Kidney glomerular epithelial cell (primary cell): ENCODE measurements around the gene TMEM150A.
"Not testable (repeated sequence)": the region's sequence is repeated elsewhere in the genome, so short reads cannot be mapped to it uniquely, and the experiment has no call there.

ENCODE experiments used
- DNase-seq: peaks from one replicate; lab custom pipeline; 2025; lab: John Stamatoyannopoulos, UW

The TMEM150A gene, protein sequence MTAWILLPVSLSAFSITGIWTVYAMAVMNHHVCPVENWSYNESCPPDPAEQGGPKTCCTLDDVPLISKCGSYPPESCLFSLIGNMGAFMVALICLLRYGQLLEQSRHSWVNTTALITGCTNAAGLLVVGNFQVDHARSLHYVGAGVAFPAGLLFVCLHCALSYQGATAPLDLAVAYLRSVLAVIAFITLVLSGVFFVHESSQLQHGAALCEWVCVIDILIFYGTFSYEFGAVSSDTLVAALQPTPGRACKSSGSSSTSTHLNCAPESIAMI

DNA sequence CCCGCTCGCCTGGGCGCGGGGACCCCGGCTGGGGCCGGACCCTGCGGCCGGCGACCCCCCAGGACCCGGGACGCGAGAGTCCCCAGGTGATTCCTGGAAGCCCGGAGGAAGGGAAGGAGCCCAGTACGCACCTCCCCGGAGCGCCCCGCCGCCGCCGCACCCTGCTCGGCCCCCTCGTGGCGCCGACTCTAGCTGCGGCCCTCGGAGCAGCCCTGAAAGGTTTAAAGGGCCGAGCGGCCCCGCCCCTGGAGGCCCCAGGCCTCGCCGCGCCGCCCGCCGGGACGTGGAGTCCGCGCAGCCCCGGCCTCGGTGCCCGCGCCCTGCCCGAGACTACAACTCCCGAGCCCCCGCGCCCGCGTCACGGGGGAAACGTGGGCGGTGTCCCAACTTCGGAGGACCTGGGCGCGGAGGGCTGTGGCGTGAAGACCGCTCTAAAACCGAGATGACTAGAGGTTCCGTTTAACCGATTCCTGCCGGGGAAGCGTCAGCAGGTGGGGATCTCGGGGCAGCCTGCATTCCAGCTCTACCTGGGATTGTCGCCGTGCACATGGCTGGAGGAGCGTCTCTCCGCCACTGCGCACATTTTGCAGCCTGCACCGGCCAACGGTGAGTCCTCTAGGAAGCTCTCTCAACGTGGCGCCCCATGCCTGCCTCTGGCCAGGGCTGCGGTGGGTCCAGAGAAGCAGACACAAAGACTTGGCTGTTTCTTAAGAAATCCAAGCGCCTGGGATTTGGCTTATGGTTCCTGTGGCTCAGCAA lies at the start of gene TMEM150A:
Gene TMEM150A (minus strand): TSS at position 223 of the 759 bp plus-strand sequence. CDS start 750 bp downstream, outside the sequence.
- DNase-seq, result peak; percentile 81

DNA sequence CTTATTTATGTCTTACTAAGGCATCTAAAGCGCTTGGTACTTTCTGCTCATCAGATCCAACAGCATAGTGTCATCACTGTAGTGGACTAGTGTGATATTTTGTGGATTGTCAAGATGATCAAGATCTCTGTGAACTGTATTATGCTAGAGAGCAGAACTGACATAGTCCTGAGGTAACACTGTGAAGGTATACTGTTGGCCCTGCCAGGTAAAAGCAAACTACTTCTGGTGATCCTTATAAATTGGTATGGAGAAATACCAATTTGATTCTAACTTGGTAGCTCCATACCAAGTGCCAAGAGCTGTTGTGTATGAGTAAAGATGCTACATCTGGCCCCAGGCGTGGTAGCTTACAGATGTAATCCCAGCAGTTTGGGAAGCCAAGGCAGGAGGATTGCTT lies 49.6 kb upstream of the TMEM150A start:
- no peak for DNase-seq

DNA sequence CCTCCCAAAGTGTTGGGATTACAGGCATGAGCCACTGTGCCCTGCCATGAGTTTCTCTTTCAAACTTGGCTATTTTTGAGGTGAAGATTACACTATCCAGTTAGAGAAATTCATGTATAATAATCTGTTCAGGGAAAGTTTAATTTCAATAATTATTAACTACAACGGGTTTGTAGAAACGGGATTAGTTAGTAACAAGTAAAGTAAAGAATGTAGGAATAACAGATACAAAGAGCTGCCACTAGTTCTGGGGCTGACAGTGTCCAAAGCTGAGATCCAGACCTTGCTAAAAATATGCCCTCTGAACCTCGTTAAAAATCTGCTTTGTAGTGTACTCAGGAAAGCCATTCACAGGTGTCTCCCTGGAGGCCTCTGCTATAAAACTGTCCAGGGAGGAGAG lies 48.6 kb upstream of the TMEM150A start:
- no peak for DNase-seq

DNA sequence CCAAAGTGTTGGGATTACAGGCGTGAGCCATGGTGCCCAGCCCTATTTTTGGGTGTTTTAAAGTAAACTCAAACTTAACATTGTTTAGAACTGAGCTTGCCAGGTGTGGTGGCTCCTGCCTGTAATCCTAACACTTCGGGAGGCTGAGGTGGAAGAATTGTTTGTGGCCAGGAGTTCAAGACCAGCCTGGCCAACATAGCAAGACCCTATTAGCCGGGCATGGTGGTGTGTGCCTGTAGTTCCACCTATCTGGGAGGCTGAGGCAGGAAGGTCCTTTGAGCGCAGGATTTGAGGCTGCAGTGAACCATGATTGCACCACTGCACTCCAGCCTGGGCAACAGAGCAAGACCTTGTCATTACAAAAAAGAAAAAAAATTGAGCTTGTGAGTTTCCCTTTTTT lies 48.0 kb upstream of the TMEM150A start:
- no peak for DNase-seq

DNA sequence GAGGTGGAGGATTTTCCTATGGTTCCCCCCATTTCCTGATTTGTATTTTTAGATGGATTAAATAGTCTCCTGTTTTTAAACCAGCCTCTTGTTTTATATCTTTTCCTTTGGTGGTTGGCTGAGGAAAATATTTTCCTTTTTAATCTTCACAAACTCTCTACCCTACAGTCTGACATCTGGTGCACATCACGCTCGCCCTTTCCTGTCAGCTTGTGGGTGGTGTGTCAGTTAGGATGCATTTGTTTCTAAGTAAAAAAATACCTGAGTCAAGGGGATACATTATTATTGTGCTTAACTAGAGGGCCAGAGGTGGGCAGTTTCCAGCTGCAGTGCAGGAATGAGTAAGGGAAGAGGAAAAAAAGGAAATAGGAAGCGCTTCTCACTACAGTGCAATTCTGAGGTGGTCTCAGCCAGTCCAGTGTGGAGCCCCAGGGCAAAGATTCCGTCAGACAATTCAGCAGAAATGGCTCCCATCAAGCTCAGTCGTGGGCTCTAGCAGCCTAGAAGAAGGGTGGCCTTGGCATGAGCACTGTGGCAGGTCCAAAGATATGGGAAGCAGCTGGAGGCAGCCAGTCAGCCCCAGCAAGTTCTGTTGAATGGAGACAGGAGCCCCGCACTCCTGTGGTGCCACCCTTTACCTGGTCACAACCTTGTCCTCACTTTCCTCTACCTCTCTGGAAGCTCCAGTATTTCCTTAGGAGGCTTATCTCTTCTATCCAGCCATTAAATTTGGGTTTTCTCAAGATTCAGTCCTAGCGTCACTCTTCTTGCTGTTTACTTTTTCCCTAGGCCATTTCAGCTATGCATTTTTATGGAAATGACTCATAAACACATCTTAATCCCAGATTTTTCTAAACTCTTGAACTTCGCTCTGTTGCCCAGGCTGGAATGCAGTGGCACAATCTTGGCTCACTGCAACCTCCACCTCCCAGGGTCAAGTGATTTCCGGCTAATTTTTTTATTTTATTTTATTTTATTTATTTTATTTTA lies 47.0 kb upstream of the TMEM150A start:
- DNase-seq, result no peak

DNA sequence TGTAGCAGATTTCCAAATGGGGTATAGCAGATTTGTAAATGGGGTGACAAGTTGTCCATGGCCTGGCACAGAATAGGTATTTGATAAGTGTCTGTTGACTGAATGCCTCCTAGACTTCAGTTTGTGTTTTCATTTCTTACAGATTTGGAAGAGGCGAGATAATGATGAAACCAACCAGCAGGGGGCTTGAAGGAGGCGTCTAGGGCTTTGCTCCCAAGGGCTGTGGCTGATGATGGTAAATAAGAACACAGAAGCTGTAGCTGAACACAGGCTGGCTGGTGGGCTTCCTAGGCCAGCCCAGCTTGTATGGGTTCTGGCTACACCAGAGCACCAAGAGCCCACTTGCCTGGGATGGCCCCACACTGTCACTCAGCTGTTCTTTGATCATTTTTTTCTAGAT lies 46.1 kb upstream of the TMEM150A start:
- no peak for DNase-seq

DNA sequence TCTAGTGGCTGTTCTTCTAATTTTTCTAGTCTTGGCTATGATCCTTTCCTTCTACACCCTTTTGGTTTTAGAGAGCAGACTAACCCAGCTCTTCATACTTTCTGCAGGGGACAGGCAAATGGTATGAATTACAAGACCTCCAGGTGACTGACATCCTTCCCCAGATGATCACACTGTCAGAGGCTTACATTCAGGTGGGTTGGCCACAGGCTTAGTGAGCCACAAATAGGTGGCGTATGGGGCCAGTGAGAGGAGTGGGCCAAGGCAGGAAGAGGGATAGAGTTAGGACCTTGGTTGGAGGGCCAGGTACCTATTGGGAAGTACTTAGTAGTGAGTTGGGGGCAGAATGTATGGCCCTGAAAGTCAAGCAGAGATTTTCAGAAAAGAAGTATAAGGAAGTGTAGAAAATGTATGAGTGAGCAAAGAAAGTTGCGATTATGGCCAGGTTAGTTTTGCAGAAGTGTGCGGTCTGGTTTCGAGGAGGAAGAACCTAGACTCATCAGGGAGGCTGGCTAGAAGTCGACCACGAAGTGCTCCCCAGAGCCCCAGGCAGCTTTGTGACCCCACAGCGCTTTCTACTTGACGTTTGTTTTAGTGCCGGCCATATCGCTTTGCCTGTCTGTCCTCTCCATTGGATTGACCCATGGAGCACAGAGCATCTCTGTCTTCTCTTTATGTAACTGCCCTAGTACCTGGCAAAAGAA lies 45.5 kb upstream of the TMEM150A start:
- DNase-seq, result no peak

DNA sequence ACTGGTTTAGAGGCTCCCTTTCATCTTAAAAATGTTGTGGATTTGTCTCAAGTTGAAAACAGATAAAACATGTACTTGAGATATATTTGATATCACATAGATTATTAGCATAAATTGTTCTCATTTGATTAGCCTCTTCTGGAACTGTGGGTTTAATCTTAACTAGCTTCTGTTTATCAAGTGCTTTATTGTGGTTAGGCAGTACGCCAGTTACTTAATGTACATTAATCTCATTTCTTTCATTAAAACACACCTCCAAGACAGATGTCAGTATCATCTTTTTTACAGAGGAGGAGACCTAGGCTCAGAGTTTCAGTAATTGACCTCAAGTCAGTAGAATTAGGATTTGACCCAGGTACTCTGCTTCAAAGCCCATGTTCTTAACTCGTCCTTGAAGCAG lies 43.7 kb upstream of the TMEM150A start:
- DNase-seq, result no peak

DNA sequence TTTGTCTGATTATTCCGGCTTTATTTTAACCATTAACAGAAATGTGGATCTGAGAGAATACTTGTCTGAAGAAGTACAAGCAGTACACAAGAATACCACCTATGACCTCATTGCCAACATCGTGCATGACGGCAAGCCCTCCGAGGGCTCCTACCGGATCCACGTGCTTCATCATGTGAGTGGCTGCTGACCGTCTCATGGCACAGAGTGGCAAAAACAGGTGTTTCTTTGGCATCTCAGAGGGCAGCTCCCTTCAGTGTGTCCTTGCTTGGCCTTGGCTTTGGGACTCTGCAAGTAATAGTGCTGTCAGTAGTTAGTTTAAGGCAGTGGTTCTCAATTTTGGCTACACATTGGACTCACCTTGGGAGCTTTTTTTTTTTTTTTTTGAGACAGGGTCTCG lies 42.4 kb upstream of the TMEM150A start:
- no peak for DNase-seq

DNA sequence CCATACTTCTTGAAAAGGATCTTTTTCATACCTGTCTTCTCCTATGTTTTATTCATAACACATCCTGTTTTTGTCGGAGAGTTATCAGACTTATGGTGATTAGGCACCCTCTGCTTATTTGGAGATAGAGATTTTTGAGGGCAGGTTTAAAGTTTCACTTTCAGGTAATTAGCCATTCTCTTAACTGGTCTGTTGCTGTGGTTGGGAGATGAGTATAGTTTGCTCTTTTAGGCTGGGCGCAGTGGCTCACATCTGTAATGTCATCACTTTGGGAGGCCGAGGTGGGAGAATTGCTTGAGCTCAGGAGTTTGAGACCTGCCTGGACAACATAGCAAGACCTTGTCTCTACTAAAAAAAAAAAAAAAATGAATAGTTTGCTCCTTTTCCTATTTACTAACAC lies 40.2 kb upstream of the TMEM150A start:
- DNase-seq, result no peak

DNA sequence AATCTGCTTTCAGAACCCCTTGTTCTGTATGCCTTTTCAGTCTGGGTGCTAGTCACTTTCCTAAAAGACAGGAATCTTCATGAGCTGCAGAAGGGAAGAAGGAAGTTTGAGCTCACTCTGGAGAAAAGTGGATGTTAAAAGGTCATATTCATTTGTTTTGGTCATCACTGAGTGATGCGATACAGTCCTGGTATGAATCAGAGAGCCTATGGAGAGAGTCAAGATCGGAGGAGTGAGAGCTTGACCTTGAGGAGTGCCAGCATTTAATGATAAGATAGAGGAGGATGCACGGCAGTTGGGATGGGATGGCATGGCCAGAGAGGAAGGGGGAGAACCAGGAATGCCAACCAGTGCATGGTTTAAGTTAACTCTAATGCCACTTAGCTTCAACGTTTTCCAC lies 33.1 kb upstream of the TMEM150A start:
- no peak for DNase-seq

DNA sequence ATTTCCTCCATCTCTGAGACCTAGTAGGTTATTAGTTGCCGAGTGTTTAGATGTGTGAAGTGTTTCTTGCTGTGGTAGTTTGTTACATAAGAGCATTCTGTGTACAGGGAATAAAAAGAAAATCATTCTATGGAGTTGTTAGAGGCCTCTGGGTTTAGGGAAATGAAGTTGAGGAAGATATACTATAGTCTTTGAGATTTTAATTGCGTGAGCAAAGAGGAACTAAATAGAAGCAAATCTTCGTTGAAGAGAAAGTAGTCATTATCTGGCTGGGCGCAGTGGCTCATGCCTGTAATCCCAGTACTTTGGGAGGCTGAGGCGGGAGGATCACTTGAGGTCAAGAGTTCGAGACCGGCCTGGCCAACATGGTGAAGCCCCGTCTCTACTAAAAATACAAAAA lies 32.5 kb upstream of the TMEM150A start:
- no peak for DNase-seq

DNA sequence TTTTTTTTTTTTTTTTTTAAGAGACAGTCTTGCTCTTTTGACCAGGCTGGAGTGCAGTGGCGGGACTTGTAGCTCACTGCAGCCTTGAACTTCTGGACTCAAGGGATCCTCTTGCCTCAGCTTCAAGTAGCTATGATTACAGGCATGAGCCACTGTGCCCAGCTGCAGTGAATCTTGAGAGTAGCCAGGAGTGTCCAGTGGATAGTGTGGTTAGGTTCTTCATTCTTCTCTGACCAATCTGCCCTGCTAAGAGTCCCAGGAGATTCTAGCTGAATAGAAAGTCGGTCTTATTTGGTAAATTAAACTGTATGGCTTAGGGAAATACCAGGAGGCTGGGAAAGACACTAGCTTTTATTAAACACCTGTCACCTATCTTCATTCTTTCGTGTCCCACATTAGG lies 28.8 kb upstream of the TMEM150A start:
- DNase-seq, result no peak

DNA sequence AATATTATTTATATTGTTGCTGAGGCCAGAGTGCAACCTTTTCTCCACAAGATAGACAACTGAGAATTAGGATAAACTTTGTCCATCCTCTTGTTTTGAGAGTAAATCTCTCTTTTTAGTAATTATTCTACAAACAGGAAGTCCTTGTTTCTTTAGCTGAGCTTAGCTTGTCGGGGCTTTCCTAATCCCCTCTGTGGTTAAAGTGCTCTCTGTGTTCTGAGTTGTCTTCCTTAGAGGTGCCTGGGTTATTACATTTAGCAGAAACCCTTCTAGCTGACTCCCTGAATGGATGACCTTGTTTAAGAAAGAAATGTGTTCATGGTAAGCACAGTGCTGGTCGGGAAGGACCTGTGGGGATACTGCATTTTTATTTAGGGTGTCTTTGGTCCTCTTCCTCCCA lies 26.2 kb upstream of the TMEM150A start:
- no peak for DNase-seq

DNA sequence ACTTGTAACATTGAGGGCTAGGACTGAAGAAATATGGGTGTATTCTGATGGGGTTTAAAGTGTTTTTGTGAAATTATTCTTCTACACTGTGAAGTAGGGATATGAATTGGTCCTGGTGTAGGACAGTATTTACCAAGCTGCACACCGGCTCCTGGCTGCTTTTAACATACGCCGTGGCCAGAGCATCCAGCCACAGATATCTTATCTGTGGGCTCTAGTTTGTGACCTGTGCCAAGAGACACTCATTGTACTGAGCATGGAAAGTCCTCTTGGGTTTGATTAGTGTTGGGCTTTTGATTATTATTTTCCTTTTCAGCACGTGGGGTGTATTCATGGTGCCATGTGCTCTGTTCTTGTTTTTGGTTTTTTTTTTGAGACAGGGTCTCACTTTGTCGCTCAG lies 21.5 kb upstream of the TMEM150A start:
- no peak for DNase-seq

DNA sequence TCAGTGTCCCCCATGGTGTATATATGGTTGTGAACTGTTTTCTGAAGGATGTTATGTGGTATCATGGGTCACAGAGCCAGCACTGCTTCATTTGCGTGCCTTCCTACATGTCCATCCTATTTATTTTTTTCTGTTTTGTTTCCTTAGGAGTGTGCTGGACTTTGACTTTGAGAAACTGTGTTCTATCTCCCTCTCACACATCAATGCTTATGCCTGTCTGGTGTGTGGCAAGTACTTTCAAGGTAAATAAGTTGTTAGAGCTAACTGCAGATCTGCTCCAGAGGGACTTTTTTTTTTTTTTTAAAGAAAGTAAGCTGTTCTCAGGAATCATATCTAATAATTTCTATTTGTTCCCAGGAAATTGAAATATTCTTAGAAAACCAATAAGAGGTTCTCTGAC lies 18.8 kb upstream of the TMEM150A start:
- no peak for DNase-seq

DNA sequence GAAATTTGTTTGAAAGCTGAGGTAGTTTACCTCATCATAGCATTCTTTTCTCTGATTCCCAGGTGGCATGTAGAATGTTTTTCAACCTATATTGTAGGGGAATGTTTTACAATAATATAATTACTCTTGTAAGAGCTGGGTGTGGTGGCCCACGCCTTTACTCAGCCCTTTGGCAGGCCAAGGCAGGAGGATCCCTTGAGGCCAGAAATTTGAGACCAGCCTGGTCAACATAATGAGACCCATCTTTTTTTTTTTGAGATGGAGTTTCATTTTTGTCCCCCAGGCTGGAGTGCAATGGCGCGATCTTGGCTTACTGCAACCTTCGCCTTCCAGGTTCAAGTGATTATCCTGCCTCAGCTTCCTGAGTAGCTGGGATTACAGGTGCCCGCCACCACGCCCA lies 17.1 kb upstream of the TMEM150A start:
- DNase-seq, result no peak

DNA sequence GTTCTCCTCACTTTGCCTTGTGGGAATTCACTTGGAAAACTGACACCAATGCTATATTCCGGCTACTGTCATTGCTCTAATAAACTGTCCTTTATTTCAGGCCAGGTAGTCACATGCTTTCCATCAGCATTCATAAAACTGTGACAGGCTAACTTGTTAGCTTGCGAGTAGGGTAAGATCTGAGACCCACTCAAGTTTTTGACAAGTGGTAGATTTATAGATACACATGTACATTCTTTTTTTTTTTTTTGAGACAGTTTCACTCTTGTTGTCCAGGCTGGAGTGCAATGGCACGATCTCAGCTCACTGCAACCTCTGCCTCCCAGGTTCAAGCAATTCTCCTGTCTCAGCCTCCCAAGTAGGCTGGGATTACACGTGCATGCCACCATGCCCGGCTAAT lies 15.2 kb upstream of the TMEM150A start:
- DNase-seq, result not testable (repeated sequence)

DNA sequence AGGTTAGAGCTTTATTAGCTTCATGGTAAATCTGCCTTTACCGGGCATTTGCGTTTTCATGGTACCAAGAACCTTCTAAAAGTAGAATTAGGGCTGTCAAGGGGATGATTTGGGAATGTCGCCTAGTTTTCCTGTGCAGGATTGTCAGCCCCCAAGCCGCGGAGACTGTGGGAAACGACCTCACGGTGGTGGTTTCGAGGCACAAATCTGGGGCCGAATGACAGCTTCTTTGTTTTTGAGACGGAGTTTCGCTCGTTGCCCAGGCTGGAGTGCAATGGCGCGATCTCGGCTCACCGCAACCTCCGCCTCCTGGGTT lies 12.9 kb upstream of the TMEM150A start:
- no peak for DNase-seq

DNA sequence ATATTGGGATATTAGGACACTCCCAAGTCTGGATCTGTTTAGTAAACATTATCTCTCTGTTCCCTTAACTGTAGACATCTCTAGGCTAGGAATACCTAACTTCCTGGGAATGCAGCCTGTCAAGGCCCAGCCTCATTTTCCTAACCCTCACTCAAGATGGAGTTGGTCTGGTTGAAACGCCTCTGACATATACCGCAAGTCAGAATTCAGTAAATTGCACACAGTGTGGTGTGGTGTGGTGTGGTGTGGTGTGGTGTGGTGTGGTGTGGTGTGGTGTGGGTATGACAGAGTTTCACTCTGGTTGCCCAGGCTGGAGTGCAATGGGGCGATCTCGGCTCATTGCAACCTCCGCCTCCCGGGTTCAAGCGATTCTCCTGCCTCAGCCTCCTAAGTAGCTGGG lies 12.3 kb upstream of the TMEM150A start:
- DNase-seq, result not testable (repeated sequence)

DNA sequence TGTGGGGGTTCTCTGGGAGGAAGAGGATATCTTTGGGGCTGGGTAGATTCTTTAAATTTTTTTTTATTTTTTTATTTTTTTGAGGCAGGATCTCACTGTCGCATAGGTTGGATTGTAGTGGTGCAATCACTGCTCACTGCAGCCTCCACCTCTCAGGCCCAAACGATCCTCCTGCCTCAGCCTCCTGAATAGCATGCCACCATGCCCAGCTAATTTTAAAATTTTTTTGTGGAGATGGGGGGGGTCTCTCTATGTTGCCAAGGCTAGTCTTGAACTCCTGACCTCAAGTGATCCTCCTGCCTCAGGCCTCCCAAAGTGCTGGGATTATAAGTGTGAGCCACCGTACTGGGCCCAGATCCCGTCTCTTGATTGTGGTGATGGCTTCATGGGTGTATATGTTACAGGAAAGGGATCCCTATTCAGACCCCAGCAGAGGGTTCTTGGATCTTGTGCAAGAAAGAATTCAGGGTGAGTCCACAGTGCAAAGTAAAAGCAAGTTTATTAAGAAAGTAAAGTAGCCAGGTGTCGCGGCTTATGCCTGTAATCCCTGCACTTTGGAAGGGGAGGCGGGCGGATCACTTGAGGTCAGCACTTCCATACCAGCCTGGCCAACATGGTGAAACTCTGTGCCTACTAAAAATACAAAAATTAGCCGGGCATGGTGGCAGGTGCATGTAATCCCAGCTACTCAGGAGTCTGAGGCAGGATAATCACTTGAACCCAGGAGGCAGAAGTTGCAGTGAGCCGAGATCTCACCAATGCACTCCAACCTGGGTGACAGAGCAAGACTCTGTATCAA lies 11.4 kb upstream of the TMEM150A start:
- DNase-seq, result no peak
